DMS79 treated with DMSO at 0.1 percent for 48 hours (cell line): Measurements from ENCODE around the gene ZNF385B.
"Not testable (repeated sequence)": the region's sequence is repeated elsewhere in the genome, so short reads cannot be mapped to it uniquely, and the experiment has no call there.

Experiments
- DNase-seq: peaks from one replicate; lab custom pipeline; 2025; lab: John Stamatoyannopoulos, UW

Gene ZNF385B

DNA sequence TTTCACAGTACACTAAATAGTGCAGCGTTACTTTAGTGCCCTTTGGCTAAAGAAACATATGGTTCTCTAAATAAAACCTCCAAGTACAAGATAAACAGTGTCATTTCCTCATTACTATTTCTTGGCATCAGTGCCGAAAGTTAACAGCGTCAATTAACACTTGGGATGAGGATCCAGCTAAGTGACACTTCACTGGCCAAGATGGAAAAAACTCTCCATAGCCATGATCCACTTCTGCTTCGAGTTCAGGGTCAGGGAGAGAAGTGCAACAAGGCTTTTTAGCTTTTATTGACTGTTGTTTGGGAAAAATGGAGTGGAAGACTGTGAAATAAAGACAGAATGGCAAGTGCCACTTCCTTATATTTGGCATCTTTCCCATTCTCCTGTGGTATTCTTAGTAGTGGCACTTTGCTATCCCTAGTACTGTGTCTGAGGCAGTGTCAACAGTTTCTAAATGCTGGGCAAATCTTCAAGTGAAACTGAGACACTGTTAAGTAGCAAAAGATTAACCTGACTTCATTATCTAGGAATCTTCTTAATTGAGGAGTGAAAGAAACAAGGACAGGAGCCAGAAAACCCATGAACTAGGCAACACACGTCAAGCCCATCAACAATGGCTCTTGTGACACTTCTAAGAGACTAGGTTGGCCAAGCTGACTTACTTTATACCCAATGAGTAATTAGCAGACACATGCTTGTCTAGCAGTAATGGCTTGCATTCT is 374.2 kb downstream of the ZNF385B start:
- DNase-seq: peak; percentile 98

DNA sequence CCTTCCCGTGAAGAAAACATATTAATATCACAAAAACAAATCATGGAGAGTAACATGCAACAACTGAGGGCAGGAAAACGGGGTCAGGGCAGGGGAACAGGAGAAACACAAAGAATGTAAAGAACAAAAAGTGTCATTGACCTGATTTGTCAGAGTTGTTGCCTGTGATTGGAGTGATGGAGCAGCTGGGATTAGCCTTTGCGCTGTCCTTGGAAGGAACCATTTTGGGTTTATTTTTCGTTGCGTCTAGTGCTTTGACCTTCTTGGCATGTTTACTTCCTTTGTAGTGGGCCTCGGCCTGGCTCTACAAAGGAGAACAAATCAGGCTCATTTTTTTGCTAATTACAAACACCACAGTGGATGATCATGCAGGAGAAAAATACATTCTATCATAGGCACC is 378.3 kb downstream of the ZNF385B start:
- DNase-seq: no peak

DNA sequence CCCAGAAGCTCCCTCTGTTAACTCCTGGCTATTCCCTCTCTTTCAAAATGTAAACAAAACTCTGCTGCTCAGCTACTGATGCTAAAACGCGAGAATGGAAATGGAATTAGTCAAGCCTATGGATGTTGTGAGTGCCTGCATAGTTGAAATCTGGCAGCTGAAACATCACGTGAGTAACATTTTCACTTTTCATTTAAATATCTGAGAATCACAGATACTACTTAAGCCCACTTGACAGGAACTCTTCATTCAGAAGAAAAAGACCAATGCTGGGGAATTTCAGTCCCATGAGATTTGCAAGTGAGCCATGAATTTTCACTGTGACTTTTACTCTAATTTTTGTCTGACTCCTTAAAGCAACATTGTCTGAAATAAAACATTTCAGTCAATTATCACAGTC is 381.5 kb downstream of the ZNF385B start:
- no peak for DNase-seq

DNA sequence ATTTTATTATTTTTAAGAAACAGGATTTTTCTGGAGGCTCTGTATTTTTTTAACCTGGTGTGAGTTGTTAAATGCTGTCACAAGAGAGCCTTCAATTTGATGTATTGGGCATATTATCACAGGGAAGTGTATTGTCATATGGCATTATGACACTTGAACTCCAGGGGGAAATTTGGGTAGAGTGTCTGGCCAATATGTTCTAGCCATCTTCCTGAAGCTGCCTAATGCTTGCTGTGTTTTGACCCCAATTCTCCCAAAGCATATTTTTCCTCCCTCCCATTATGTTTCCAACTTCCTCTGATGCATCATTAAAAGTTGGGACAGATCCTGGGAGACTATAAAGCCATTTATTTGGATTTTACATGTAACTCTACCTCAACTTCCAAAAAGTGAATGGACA is 382.6 kb downstream of the ZNF385B start:
- no peak for DNase-seq

DNA sequence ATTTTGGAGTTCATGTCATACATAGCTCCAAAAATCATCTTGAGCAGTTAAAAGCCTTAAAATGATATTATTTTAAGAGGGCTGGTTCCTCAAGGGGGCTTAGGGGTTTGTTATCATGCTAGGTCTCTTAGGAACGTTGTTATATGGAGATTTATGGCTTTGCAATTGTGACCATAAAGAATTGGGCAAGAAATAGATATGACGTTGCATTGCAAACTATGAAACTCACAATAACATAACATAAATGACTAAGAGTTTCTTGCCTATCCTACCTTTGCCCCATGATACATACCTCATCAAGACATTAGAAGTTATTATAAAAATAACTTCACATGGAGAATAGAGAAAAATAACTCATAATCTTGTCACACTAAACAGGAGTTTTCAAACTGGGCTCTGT is 390.4 kb downstream of the ZNF385B start:
- no peak for DNase-seq

DNA sequence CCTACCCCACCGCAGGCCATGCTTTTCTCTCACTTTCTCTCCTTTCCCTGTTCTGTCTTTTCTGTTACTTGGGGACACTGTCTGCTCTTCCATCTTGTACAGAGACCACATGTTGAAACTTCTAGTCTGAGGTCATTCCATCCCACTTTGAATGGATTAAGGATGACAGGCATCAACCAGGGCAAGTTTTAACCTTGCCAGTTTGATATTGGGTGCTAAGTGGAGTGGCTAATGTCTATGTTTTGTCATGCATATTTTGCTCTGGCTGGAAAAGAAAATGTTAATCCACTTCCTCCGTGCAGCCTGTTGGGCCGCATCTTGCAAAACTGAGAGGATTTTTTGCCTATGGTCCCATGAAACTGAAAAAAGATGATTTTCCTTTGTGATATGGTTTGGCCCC is 391.3 kb downstream of the ZNF385B start:
- DNase-seq: no peak

DNA sequence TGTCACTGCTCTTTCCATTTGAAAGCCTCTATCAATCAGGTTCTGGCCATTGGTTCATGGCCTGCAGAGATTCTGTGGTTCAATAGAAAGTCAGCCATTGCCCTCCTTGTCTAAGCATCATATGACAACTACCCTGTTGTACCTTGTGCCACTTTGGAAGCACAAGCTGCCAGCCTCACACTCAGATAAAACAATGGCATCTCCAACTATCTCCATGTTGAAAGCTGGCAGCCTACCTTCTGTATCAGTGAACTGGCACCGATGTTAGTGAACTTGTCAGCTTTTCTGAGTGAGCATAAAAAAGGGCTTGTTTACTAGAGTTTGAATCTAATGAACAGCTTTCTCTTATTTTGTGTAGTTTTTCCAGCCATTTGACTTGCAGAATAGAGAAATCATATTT is 393.5 kb downstream of the ZNF385B start:
- no peak for DNase-seq

DNA sequence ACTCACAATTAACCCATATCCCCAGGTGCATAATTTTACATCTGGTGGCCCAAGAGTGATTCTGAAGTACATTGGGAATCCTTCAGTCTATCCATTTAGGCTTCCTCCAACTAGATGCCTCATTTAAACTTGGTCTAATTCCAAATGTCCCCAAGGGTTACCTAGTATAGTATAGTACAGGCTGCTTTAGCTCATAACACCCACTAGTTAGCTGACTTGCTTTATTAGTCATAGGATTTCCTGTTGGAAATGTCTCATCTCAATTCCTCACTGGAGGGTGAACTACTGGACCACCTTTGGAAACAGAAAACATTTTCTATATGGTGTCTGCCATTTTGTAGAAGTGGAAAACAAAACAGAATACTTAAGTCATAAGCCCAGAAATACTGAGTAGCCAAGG is 394.3 kb downstream of the ZNF385B start:
- DNase-seq: peak; percentile 8

DNA sequence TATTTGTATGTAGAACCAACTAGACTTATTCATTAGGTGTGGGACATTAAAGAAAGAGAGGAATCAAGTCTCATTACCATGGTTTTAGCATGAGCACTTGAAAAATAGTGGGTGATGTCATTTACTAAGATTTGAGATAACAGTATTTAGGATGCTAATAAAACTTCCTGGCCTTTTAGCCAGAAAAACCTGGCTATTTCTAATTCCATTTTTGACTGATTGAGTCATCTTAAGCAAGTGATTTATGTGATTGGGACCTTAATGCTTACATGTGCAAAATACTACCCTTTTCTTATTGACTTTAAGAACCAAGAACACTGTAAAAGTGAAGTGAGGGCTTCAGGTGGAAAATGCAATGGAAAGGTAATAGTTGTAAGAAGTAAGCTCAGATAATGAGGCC is 400.0 kb downstream of the ZNF385B start:
- no peak for DNase-seq

DNA sequence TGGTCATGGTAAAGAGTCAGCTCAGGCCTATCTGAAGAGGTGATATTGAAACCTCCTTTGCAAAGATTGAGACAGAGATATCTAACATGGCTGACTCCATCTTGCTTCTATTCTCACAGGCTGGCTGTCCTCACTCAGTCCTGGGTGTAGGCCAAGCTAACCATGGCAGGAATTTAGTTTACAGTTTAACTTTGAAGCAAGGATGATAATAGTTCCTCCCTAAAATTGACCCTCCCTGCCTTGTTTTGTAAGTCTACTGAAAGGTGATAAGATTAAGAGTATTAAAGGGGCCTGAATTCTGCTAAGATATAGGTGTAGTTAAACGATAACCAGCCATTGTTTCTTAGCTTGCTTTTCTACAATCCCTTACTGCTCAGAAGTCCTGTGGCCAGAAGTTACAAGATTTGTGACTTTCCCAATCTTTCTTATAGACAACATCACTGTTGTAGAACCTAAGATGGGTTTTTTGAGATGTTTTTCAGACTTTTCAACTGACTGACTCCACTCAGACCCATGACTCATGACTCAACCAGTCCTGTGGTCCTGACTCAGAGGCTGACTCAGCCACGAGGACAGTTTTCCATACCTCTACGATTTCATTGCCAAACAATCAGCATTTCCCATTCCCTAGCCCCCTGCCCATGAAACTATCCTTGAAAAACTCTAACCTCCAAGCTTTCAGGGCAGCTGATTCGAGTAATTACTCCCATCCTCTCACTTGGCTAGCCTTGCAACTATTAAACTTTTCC is 401.1 kb downstream of the ZNF385B start:
- DNase-seq: no peak

DNA sequence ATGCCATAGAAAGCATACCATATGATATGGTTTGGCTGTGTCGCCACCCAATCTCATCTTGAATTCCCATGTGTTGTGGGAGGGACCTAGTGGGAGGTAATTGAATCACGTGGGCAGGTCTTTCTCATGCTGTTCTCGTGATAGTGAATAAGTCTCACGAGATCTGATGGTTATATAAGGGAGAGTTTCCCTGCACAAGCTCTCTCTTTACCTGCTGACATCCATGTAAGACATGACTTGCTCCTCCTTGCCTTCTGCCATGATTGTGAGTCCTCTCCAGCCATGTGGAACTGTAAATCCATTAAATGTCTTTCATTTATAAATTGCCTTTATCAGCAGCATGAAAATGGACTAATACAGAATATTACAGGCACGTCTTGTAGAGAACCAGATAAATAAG is 403.3 kb downstream of the ZNF385B start:
- not testable (repeated sequence) for DNase-seq

DNA sequence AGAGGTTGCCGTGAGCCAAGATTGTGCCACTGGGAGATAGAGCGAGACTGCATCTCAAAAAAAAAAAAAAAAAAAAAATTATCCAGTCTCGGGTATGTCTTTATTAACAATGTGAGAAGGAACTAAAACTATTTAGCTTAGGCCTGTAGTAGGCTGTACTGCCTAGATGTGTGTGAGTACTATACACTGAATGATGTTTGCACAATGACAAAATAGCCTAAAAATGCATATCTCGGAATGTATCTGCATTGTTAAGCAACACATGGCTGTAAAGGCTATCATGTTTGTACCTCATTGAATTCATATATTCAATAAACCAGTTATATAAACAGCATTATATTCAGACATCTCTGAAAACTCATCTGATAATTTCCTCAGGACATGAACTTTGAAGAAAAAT is 405.6 kb downstream of the ZNF385B start:
- no peak for DNase-seq

DNA sequence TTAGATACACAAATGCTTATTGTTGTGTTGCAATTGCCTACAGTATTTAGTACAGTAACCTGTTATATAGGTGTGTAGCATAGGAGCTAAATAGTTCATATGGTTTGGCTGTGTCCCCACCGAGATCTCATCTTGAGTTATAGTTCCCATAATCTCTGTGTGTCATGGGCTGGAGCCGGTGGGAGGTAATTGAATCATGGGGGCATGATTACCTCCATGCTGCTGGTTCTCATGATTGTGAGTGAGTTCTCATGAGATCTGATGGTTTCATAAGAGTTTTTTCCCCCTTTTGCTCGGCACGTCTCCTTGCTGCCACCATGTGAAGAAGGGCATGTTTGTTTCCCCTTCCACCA is 406.3 kb downstream of the ZNF385B start:
- DNase-seq: no peak

DNA sequence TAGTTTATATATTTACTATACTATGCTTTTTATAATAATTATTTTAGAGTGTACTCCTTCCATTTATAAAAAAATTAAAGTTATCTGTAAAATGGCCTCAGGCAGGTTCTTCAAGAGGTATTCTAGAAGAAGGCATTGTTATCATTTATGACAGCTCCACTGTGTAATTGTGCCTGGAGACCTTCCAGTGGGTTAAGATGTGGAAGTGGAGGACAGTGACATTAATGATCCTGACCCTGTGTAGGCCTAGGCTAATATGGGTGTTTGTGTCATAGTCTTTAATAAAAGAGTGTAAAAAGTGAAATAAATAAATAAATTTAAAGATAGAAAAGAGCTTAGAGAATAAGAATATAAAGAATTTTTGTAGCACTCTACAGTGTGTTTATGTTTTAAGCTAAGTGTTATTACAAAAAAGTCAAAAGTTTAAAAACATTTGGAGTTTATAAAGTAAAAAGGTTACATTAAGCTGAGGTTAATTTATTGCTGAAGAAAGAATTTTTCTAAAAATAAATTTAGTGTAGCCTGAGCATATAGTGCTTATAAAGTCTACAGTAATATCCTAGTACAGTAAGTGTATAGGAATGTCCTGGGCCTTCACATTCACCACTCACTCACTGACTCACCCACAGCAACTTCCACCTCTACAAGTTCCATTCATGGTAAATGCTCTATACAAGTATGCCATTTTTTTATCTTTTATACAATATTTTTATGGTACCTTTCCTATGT is 406.8 kb downstream of the ZNF385B start:
- no peak for DNase-seq

DNA sequence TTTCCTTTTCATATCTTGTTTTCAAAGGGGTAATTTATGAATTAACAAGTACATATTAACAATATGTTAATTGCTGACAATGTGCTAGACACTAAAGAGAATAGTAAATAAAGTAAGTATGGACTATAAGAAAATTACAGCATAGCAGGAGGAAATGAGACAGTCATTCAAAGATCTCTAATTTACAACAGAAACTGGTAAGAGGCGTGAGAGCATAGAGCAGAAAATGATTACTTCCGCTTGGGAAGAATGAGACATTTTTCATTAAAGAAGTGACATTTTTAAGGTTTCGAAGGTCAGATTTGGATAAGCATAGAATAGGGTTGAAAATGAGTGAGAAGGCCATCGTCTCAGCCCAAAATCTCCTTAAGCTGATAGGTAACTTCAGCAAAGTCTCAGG is 412.4 kb downstream of the ZNF385B start:
- no peak for DNase-seq

DNA sequence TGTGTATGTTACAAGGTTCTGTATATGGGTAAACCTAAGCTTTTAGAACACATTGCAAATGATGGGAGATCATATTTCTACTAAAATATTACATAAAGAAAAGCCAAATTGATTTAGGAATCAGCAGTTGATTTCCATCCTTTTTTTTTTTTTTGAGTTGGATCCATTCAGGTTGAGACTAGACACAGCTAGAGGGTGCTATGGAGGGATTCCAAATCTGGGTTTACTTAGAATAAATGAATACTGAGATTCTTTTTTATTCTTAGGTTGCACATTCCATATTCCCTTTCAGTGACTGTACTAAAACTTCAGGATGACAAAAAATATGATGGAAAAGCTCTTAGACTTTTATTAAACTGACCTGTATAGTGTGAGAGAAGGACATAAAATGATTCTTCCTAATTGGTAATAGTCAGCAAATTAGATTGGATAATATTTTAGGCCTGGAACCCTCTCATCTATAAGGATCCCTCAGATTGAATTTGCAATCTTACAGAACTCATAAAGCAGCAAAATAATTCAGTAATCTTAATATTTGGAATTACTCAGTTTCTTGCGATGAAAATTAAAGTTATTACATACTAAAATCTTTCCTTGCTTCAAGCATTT is 413.5 kb downstream of the ZNF385B start:
- no peak for DNase-seq

DNA sequence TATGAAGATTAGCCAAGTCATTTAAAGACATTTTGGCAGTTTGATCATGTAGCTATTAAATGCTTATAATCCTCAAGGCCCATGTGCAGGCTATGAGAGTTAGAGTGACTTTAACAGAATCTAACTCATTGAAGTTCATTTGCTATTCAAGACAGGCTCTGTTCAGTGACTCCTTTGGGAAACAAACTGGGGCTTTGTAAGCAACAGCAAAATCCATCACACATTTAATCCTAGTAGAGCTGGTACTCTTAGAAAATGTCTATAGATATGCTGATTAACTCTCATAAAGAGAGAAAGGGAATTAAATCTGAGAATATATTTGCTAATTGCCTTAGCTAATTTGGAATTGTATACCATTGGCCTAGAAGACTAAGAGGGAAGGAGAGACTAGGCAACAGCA is 414.0 kb downstream of the ZNF385B start:
- no peak for DNase-seq

DNA sequence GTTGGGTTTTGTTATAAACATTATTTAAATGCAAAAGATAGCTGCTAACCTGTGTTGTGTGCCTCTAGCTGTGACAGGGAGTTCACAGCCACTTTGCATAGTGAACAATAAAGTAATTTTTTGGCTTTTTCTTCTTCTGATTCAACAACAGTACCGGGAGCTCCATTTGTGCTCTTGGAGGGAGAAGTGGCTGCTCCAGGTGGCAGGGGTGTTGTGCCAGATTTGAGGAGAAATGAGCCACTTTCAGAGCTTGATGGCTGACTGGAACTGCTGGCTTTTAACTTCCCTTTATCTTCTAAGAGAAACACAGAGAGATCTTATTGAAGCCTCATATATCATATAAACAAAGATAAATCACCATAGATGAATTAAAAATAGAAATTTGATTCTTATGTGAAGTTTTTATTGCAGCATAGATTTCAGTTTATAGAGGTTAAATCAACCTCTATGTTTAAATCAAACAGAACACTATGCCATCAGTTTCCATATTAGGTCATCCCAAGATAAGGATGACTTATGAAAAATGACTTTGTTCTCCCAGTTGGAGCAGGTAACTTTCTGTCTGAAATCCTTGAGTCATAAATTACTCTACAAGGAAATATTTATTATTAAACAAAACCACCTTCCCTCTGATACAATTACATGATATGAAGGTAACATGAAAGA is 414.8 kb downstream of the ZNF385B start:
- no peak for DNase-seq

DNA sequence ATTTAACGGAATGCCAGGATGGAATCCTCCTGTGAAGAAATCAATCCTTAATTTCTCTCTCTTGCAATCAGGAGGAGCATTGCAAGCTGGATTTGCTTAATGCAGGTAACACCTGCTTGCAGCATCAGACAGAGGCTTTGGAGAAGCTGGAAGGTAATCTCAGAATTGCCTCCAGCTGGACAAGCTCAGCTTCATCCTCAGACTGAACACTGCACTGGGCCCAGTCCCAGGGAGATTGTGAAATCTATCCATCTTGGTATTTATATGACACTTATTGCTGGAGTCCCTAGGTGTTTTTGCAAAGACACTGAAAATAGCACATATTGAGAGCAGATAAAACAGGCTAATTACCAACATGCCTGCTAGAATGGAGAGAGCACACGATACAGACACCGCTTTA is 417.4 kb downstream of the ZNF385B start:
- no peak for DNase-seq

DNA sequence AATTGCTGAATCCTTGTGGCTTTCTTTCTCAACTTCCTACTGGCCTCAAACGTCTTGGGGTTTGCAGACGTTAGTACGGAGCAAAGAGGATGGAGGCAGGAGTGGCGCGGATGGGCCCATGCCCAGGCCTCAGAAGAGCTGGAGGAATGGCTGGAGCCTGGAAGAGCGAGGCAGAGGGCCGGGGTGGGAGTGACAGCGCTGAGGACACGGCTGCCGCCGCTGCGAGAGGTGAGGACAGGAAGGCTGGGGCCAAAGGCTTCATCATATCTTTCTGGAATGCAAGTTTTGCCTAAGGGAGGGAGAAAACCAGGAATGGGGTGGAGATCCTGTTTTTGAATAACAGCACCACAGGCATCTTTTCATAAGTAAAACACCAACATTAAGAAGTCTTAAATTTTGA is 418.2 kb downstream of the ZNF385B start:
- no peak for DNase-seq

DNA sequence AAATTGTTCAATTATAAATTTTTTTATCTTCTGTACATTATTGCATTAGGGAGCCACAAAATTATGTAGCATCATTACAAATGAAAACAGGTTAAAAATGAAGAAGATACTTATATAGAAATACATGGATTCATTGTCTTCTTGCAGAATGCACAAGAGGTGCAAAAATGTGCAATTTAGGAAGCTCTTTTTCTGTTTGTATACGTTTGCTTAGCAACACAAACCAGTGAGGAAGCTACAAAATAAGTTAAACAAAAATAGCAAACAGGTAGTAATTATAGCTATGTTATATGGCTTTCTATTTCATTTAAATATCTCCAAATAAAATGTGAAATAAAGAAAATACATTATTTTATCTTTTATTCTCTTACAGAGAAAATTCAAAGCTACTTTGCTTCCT is 419.2 kb downstream of the ZNF385B start:
- no peak for DNase-seq

DNA sequence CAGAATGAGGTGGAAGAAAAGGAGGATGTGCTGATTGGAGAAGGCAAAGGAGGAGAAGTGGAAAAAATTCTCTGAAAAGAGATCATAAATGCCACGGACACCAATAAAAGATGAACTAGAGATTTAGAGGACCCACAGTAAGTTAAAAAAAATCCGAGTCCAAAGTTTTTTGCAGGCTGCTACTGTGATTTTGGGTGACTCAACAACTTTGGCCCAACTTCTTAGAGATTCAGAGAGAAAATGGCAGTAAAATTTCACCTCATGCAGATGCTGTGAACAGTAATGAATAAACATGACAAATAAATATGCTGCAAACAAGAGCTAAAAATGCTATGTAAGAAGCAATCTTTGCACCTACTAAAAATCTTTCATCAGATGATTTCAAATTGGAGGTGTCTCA is 419.9 kb downstream of the ZNF385B start:
- DNase-seq: no peak
